ENCODE measurements around the gene IMP3.

The IMP3 gene

DNA sequence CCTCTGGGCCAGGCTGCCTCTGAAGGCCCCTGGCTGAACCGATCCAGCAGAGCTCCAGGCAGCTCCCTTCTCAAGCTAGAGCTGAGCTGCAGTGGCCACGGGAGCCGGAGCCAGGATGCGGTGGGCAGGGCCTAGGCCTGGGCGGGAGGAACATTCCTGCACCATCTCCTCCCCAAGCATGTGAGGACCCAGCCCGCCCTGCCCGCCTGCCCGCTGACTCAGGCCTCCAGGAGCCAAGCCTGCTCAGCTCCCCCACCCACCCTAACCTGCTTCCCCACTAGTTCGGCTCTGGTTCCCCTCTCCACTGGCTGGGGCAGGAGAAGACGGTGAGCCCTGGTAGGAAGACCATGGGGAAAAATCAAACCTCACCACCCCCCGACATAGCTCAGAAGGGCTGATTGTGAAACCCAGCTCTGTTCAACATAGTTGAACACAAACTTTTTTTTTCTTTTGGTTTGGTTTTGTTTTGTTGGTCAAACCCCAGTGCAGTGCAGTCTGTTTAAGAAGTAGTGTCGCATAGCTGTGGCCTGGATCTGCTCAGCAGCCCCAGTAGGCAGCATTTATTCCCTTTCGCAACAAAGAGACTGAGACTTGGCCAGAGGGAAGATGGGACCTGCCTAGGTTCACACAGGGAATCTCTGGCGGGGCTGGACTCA, 21.2 kb upstream of the IMP3 start:
- no peak for DNase-seq (ENCODE audit: low spot score)

DNA sequence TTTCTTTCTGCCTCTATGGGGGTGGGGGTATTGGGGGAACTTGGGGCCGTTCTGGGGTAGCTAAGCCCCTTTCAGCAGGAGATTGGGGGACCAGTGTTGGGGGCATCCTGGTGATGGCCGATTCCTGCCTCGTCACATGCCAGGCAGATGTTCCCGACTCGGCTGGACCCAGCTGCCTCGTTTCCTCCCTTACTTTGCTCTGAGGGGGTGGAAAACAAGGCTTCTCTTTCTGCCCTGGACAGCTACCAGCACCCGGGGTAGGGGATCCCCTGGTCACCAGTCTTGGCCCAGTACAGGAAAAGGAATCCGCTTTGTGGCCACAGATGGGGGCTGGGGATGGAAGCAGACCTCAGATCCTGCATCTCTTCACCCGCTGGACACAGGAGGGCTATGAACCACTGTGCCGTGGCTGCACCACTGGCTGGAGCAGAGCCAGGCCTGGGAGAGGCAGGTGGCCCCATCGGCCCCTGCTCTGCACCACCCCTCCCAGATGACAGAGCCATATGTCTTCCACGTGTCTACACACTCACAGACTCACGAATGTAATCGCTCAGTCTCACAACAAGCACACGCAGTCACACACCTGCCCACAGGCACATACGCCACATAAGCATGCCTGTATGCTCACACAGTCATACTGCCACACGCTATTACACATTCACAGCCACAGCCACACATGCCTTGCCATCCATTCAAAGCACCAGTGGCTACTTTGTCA, 20.1 kb upstream of the IMP3 start:
- DNase-seq (ENCODE audit: low spot score), result no peak
- TF ChIP-seq, protein P1, sequence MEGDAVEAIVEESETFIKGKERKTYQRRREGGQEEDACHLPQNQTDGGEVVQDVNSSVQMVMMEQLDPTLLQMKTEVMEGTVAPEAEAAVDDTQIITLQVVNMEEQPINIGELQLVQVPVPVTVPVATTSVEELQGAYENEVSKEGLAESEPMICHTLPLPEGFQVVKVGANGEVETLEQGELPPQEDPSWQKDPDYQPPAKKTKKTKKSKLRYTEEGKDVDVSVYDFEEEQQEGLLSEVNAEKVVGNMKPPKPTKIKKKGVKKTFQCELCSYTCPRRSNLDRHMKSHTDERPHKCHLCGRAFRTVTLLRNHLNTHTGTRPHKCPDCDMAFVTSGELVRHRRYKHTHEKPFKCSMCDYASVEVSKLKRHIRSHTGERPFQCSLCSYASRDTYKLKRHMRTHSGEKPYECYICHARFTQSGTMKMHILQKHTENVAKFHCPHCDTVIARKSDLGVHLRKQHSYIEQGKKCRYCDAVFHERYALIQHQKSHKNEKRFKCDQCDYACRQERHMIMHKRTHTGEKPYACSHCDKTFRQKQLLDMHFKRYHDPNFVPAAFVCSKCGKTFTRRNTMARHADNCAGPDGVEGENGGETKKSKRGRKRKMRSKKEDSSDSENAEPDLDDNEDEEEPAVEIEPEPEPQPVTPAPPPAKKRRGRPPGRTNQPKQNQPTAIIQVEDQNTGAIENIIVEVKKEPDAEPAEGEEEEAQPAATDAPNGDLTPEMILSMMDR (IDR thresholded peaks at IDR 0.05; ENCODE audit: extremely low read depth, missing control alignments), result no peak

More for the DNA sequence above, 21.2 kb upstream of the IMP3 start:
- TF ChIP-seq, protein P1 (IDR thresholded peaks at IDR 0.05; ENCODE audit: extremely low read depth, missing control alignments), result no peak

DNA sequence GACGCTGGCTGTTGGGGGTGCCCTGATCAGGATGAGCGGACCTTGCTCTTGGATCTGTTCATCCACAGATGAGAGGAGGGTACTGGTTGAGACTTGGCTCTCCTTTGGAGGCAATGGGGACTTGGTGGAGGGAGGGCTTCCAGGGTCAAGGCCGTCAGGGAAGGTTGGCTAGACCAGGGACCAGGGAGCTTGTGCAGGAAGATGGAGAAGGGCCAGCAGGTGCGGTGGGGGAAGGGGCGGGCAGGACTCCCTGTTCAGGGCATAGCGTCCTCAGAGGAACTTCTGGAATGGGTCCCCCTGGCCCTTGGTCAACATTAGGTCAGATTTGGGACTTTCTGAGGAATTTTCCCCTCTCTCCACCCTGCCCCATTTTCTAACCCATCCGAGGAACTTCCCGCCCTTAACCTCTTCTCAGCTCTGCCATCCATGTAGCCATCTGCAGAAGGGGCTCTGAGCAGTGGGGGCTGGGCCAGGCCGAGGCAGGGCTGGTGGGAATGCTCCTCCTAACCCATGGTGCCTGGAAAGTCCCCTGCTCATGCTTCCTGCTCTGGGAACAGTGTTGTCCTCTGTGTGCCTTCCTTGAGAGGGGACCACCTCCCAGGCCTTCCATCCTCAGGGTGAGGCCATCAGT, 19.2 kb upstream of the IMP3 start:
- TF ChIP-seq, protein P1 (IDR thresholded peaks at IDR 0.05; ENCODE audit: extremely low read depth, missing control alignments), result no peak
- no peak for DNase-seq (ENCODE audit: low spot score)

DNA sequence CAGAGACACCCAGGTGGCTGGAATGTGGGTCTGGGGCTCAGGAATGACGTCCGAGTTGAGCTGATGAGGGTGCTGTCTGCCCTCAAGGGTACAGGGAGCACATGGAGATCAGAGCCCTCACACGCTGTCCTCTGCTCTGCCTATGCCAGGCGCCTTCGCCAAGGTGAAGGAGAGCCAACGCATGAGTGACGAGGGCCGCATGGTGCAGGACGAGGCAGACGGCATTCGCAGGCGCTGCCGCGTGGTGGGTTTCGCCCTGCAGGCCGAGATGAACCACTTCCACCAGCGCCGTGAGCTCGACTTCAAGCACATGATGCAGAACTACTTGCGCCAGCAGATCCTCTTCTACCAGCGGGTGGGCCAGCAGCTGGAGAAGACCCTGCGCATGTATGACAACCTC, 16.8 kb upstream of the IMP3 start:
- no peak for DNase-seq (ENCODE audit: low spot score)
- TF ChIP-seq, protein P1 (IDR thresholded peaks at IDR 0.05; ENCODE audit: extremely low read depth, missing control alignments), result no peak

DNA sequence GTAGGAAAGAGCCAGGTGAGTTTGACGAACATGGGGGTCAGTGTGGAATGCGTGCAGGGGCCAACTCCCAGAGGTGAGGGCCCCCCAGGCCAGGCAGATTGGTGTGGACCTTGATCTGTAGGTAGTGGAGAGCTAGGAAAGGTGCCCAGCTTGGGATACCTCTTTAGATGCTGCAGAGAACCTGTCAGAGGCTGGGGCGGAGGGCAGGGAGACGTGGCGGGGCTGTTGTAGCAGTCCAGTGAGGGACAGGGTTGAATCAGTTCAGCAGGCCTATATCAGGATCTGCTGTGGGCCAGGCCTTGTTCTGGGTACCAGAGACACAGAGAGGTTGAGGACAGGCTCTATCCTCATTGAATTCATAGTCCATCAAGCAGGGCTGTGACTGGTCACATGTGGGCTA, 16.3 kb upstream of the IMP3 start:
- DNase-seq (ENCODE audit: low spot score), result no peak
- TF ChIP-seq, protein P1 (IDR thresholded peaks at IDR 0.05; ENCODE audit: extremely low read depth, missing control alignments), result no peak

DNA sequence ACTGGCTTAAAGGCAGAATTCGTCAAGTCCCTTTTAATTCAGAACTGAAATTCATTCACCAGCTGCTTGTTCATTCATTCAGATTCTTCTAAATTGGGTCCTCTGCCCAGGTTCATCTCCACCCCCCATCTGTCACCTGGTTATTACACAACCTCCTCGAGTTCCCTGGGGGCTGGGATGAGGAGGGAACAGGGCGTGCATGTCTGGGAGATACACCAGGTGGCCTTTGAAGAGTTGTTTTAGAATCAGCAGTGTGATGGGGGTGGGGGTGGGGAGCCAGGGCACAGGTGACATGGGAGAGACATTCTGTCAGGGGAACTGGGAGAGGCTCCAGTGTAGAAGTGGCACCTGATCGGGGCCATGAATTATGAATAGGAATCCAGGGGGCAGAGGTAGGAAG, 15.9 kb upstream of the IMP3 start:
- TF ChIP-seq, protein P1 (IDR thresholded peaks at IDR 0.05; ENCODE audit: extremely low read depth, missing control alignments), result no peak
- no peak for DNase-seq (ENCODE audit: low spot score)

Data from GM20000 (cell line).